HL-60 (cell line): Measurements from ENCODE around the gene ARPC5.

Experiments used
- GABPA ChIP-seq: IDR thresholded peaks from 2 replicates; pipeline ENCODE4 v1.6.1; 2012; ENCODE audit warnings: low read depth
- POLR2AphosphoS5 ChIP-seq: IDR thresholded peaks from 2 replicates; pipeline ENCODE4 v1.6.1; 2012; ENCODE audit warnings: low read depth
- TF ChIP-seq, protein P1 (sequence below): IDR thresholded peaks from one replicate; pipeline ENCODE4 v1.5.1; 2011; ENCODE audit warnings: low read length, control low read depth, inconsistent platforms; ENCODE audit not compliant: insufficient read depth

GRCh38 chr1:183589384-183589783 lies 46.2 kb downstream of the ARPC5 start:
- TF ChIP-seq, protein P1, sequence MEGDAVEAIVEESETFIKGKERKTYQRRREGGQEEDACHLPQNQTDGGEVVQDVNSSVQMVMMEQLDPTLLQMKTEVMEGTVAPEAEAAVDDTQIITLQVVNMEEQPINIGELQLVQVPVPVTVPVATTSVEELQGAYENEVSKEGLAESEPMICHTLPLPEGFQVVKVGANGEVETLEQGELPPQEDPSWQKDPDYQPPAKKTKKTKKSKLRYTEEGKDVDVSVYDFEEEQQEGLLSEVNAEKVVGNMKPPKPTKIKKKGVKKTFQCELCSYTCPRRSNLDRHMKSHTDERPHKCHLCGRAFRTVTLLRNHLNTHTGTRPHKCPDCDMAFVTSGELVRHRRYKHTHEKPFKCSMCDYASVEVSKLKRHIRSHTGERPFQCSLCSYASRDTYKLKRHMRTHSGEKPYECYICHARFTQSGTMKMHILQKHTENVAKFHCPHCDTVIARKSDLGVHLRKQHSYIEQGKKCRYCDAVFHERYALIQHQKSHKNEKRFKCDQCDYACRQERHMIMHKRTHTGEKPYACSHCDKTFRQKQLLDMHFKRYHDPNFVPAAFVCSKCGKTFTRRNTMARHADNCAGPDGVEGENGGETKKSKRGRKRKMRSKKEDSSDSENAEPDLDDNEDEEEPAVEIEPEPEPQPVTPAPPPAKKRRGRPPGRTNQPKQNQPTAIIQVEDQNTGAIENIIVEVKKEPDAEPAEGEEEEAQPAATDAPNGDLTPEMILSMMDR = no peak
- TF ChIP-seq POLR2AphosphoS5 (no peak), GABPA (no peak)
